ENCODE measurements around the gene ZDHHC3. TPM values are rescaled to one million over a fixed set of nuclear protein-coding genes. Genes with fewer than 3 reads are reported as not detected.

Gene ZDHHC3, protein sequence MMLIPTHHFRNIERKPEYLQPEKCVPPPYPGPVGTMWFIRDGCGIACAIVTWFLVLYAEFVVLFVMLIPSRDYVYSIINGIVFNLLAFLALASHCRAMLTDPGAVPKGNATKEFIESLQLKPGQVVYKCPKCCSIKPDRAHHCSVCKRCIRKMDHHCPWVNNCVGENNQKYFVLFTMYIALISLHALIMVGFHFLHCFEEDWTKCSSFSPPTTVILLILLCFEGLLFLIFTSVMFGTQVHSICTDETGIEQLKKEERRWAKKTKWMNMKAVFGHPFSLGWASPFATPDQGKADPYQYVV
- total RNA-seq: 35.6 TPM
- long read RNA-seq, transcript ZDHHC3-201 (8 exons, 3,101 nt): minor isoform, 12 of 110 reads
- long read RNA-seq, transcript ZDHHC3-205 (7 exons, 2,687 nt): major isoform, 73 of 110 reads
- long read RNA-seq, partial matches to known transcripts: 10 of 110 reads
- long read RNA-seq, other reads (novel, unspliced or antisense): 14 of 110 reads

DNA sequence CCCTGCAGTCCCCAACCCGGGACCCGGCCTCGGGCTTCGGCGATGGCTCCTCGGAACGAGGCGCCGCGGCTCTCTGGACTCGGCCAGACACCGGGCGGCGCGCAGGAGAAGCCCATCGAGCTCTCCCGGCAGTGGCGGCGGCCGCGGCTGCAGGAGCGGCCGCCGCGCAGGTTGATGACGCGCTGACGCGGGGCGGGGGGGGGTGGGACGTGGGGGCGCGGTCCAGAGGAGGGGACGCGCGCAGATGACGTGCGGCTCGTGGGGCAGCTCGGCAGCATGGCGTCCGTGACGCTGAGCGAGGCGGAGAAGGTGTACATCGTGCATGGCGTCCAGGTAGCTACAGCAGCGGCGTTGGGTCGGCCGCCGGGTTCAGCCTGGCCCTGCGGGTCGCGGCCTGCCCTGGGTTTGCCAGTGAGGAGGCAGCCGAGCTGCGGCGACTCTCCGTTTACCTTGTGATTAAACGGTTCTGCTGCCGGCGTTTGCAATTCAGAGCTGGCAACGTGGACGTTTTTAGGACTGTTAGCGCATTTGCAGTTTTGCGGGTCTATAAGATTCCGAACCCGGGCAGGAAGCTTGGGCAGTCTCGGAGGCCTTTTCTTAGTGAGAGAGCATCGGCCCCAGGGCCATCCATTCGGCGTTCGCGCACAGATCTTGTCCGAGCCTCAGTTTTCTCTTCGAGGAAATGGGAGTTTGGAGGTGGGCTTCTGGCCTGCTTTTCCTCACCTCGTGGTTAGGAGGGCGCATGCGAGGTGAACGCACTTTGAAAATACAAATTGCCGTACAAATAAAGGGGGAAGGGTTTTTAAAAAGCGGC lies at the start of gene ZDHHC3, which contains the start of gene EXOSC7:
TSS of gene ZDHHC3 (minus strand) at position 173 of the 814 bp plus-strand sequence. CDS start 16,738 bp downstream, outside the sequence.
TSS of gene EXOSC7 (plus strand) at position 243 of the 814 bp plus-strand sequence. CDS start at position 277, 34 bp downstream.
- ATAC-seq (ENCODE audit: poor library complexity): peak; percentile 94
- intact Hi-C loops (cut with DNase I): no loop called here

DNA sequence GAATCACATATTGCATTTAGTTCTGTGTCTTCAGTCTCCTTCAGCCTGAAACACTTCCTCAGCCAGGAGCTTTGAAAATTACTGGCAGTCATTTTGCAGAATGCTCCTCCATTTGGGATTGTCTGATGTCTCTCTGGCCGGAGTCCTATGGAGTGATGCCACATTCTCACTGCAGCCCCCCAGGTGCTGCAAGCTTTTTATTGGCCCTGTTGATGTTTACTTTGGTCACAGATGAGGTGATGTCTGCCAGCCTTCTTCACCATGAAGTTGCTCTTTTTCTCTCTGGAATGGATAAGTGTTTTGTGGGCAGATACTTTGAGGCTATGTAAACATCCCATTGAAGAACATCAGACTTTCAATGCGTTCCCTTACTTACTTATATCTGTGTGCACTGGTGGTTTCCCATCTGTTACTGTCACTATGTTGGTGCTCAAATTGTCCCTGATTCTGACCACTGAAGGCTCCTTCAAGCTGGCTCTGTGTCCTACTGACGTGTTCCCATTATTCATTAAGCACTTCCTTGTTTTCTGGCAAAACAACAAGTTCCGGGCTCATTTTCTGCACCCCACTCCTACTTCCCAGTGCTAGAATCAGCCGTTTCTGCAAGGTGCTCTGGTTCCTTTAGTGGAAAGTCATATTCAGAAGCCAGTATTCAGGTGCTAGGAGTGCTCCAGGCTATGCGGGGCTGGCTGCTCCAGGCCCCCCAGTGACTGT lies 48.7 kb upstream of the ZDHHC3 start:
- peak; percentile 27 for ATAC-seq (ENCODE audit: poor library complexity)
- intact Hi-C loops (cut with DNase I): no loop called here
- no peak for DNase-seq

More for the DNA sequence above, at the start of gene ZDHHC3, which contains the start of gene EXOSC7:
- DNase-seq: peak; percentile 94

DNA sequence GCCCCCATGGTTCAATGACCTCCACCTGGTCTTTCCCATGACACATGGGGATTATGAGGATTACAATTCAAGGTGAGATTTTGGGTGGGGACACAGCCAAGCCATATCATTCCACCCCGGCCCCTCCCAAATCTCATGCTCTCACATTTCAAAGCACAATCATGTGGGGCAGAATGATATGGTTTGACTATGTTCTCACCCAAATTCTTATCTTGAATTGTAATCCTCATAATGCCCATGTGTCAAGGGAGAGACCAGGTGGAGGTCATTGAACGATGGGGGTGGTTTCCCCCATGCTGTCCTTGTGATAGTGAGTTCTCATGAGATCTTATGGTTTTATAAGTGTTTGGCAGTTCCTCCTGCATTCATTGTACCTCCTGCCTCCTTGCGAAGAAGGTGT lies 47.7 kb upstream of the ZDHHC3 start:
- ATAC-seq (ENCODE audit: poor library complexity): no peak
- intact Hi-C loops (cut with DNase I): no loop called here

DNA sequence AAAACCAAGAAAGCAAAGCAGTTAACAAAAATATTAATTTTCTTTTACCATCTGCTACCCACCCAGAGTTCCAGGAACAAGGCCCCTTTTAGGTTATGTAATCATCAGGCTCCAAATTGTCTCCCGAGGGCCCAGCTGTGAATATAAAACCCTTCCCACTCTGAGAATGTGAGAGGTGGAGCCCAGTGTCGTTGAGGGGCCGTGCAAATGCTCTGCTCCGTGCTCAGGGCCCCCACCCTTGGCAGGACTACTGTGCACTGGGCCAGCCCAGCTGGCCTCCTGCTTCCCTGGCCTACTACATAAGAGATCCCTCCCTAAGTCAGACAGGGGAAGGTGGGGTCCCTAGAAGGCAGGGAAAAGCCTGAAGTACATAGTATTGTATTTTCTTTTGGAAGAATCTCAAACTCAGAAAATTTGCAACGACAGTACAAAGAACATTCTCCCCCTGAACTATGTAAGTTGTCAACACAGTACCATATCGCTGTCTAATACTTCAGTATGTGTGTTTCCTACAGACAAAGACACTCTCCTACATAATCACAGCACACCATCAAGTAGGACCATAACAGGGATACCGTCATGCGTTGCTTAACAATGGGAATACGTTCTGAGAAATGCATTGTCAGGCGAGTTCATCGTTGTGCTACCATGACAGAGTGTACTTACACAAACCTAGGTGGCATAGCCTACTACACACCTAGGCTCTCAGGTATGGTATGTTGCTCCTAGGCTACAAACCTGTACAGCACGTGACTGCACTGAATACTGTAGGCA lies 45.7 kb upstream of the ZDHHC3 start:
- intact Hi-C loops (cut with DNase I): no loop called here
- DNase-seq: peak; percentile 87
- peak; percentile 75 for ATAC-seq (ENCODE audit: poor library complexity)

More for the DNA sequence above, 47.7 kb upstream of the ZDHHC3 start:
- DNase-seq: no peak

DNA sequence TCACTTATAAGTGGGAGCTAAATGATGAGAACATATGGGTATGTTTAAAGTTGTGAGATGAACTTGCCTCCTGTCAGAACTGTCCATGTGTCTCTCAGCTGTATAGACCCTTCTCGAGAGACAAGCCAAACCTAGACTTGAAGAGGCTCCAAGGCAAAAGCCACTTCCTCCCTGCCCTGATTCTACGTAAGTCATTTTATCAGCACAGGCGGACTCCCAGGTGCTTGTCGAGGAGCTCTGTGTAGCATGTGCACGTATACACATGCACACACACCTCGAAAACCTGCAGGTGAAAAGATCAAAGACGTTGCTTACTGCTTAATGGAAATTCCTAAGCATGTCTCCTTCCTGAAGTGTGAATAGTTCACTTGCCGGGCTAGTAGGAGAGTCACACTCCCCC lies 44.6 kb upstream of the ZDHHC3 start:
- ATAC-seq (ENCODE audit: poor library complexity): no peak
- DNase-seq: no peak
- intact Hi-C loops (cut with DNase I): no loop called here

DNA sequence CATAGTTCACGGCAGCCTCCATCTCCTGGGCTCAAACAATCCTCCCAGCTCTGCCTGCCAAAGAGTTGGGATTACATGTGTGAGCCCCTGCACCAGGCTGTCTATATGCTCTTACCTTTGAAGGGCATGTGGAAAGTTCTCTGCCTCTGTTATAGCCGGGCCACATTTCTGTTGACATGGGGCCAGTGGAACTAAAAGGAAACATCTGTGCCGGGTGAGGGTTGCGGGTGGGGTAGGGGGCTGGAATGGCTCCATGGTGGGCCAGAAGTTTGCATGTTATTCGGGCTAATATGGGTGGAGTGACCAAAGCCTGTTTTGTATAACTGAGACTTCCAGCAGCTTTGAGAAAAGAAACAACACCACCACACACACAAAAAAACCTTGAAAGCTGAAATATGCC lies 41.8 kb upstream of the ZDHHC3 start:
- no peak for DNase-seq
- intact Hi-C loops (cut with DNase I): no loop called here
- no peak for ATAC-seq (ENCODE audit: poor library complexity)

DNA sequence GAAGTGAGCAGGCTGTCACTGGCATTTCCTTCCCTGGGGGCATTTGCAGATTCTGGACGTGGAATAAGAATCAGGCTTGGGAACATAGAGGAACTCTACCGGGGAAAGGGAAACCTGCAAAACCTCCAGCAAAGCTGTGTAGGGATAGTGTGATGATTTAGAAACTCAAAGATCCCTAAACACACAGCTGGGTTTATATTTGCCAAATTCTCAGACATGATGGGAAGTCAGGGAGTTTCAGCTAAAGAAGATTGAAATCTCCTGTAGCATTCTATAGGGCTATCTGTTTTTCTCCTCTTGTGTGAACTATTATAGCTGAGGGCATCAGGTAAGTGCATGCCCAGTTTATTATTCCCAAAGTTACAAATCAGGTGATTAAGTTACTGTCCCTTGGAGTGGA lies 40.9 kb upstream of the ZDHHC3 start:
- no peak for DNase-seq
- no peak for ATAC-seq (ENCODE audit: poor library complexity)
- intact Hi-C loops (cut with DNase I): no loop called here

DNA sequence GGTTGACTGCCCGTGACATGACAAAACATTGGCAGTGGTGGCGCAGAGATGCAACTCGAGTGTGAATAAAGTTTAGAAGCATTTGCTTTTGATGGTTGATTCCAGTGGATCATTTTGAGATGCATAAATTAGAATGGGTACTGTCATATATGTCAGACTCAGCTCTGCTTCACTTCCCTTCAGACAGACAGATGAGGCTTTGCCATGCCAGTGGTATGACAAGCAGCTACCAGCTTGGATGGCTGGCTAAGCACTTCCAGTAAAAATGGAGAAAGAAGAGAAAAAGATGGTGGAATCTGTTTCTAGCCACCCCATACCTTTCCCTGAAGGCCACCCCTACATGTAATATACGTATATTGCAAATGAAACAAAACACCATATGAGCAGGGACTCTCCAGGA lies 36.6 kb upstream of the ZDHHC3 start:
- ATAC-seq (ENCODE audit: poor library complexity) (no peak), DNase-seq (no peak)
- intact Hi-C loops (cut with DNase I): no loop called here

DNA sequence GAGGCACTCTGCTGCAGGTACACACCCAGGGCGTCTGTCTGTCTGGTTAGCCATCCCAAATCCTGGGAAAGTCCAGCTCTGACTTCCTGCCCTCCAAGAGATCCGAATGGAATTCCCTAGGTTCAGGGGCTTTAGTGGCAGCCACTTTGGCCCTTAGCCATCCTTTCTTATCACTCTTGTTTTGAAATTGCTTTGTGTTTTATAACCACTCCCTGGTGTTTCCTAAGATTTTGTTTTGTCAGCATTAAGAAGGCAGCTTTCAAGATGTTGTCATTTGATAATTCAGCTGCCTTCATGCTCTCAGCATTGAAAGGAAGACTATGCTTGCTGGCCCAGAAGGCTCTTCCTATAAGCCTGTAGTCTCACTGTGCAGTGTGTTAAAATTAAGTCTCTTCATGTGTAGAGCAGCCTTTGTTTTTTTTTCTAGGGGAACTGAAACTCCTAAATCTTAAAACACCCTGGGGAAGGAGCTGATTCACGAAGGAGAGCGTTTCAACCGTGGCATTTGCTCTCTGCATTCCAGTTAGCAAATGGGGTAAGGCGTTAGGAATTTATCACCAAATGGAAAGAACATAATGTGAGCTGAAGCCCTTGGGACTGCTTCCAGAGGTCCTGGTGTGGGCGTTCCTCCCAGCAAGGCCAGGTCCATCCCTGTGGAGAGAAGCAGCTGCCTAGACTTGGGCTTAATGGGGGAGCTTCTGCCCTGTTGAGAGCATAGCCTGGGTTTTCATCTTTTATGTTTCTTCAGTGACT lies 36.0 kb upstream of the ZDHHC3 start:
- intact Hi-C loops (cut with DNase I): no loop called here
- DNase-seq: peak; percentile 78
- peak; percentile 91 for ATAC-seq (ENCODE audit: poor library complexity)

DNA sequence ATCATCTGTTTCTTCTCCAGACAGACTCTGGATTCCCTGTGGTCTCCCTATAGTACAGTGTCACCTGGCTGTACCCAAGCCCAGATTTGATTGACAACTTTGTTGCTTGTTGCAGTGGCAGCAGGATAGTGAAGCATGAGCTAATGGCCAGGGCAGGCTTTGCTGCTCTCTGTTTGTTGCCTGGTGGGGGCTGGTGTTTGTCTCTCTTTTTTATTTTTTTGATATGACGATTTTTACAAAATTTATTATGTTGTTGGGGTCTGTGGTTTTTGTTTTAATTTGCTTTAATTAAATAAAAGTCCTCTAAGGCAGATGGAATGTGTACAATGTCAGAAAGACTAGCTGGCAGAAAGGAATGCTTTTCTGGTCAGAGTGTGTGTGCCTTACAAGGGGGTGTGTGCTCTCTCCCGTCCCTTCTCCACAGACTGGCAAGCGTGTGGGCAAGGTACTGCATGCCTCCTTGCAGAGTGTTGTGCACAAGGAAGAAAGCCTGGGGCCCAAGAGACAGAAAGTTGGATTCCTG lies 34.9 kb upstream of the ZDHHC3 start:
- intact Hi-C loops (cut with DNase I): no loop called here
- DNase-seq: no peak
- ATAC-seq (ENCODE audit: poor library complexity): peak; percentile 34

DNA sequence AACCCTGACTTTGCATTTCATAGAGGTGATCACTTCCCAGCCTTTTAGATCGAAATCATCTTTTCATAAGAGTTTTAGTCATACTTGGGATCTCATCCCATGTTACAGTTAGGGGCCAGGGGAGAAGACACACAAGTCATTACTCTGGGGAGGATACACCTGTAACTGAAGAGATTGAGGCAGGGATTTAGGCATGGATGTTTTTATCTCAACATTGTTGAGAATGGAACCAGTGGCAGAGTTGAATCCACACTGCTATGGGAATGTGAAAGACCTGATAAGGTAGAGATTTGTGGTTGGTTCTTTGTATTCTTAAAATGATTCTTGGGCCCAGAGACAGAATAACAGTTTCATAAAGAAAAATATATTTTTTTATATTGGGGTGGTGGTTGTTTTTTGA lies 33.9 kb upstream of the ZDHHC3 start:
- ATAC-seq (ENCODE audit: poor library complexity): no peak
- intact Hi-C loops (cut with DNase I): no loop called here

DNA sequence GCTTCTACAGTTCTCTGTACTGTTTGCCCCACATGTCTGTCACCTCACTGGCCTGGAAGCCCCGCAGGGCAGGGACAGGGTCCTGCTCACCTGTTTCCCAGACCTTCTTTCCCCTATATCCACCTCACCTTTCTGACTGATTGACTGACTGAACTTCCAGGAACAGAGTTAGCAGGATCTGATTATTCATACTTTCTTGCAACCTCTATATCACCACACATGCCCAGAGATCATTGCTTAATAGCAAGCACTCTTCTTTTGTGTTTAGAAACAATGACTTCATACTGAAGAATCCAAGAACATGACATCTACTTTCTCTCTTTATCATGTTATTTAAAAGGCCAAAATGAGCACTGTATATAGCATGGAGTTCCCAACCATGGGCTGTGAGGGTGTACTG lies 32.1 kb upstream of the ZDHHC3 start:
- no peak for DNase-seq
- intact Hi-C loops (cut with DNase I): no loop called here
- ATAC-seq (ENCODE audit: poor library complexity): no peak

More for the DNA sequence above, 33.9 kb upstream of the ZDHHC3 start:
- DNase-seq: no peak

DNA sequence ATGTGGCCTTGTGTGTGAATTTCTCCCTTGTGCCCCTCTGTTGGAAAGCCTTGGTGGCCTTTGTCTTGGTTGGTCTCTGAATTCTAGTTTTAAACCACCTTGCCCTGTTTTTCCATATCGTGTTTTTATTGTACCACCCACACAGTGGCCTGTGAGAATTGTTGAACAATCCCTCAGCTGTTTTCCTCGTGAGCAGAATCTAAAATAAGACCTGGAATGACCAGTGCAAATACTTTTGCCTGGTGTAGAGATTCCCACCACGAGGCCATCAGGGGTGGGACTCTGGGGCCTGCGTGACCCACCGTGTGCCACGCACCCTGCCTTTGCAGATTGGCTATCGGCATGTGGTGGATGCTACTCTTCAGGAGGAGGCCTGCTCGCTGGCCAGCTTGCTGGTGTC lies 31.1 kb upstream of the ZDHHC3 start:
- ATAC-seq (ENCODE audit: poor library complexity): no peak
- DNase-seq: no peak
- intact Hi-C loops (cut with DNase I): no loop called here

DNA sequence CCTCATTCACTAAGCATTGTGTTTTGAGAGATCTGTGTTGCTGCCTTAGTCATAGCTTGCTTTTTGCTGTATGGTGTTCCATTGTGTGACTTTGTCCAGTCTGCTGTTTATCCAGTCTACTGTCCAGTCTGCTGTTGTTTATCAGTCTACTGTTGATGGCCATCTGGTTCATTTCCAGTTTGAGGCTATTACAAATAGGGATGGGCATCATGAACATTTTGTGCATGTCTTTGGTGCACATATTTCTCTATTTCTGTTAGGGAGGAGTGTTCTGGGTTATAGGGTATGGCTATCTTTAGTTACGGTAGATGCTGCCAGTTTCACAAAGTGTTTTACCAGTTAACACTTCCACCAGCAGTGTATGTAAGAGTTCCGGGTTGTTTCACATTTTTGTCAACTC lies 27.9 kb upstream of the ZDHHC3 start:
- intact Hi-C loops (cut with DNase I): no loop called here
- no peak for DNase-seq
- ATAC-seq (ENCODE audit: poor library complexity): peak; percentile 58

DNA sequence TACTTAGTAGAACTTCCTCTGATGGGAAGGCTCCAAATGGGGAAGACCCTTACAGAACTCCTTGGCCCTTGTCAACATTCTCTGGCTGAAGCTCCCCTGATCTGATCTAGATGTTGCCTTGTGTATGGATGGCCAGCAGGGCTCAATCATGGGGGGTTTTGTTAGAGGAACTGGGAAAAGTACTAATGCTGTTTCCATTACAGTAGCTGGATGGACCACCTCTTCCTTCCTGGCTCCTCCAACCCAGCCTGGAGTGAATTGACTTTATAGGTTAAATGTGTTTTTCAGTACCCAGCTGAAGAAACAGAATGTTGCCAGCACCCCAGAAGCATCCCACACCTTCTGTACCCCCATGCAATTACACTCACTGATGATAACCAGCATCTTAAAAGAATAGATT lies 27.4 kb upstream of the ZDHHC3 start:
- DNase-seq (no peak), ATAC-seq (ENCODE audit: poor library complexity) (no peak)
- intact Hi-C loops (cut with DNase I): no loop called here

DNA sequence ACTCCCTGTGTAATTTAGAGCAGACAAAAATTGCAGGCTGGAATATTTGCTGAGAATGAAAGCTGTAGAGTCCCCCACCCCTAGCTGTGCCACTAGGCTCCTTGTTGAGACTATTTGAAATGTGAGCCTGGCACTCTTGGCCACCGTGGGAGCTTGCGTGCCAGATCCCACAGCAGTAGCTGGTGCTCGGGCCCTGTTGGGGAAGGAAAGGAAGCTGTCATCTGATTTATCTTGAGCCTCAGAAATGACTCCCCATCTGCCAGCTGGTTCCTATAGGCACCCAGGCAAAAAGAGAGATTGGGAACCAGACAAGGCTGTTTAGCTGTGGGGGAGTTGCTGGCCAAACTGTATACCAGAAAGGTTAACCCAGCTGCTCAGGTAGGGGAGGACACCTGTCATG lies 26.7 kb upstream of the ZDHHC3 start:
- no peak for DNase-seq
- intact Hi-C loops (cut with DNase I): no loop called here
- ATAC-seq (ENCODE audit: poor library complexity): peak; percentile 64

DNA sequence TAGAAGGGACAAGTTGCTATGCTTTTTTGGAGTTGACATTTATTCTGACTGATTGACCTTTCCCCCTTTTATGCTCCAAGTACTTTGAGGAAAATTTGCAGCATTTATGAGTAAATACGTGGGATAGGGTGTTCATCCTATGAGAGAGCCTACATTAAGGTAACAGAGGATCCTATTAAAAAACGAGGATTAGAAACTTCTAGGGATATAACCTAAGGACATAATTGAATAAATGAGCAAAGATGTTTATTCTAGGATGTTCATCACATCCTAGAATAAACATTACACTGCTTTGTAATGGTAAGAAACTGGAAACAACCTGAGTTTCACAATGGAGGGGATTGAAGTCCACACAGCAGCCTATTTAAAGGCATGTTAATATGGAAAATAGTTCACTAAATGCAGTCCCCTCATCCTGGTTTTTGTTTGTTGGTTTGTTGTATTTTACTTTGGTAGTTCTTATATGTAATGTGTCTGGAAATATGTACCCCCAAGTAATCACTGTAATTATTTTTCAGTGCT lies 26.2 kb upstream of the ZDHHC3 start:
- intact Hi-C loops (cut with DNase I): no loop called here
- no peak for DNase-seq
- ATAC-seq (ENCODE audit: poor library complexity): no peak

All from Right ventricle myocardium superior (tissue), 1 donor.